Ammon's horn (tissue), 1 donor: Measurements from ENCODE around the gene CACNG1.
"Not testable (repeated sequence)": the region's sequence is repeated elsewhere in the genome, so short reads cannot be mapped to it uniquely, and the experiment has no call there.

Experiments
- DNase-seq: peaks from one replicate; pipeline ENCODE4 v3.0.0-alpha.2; 2016; ENCODE audit warnings: low spot score

CACNG1 gene

DNA sequence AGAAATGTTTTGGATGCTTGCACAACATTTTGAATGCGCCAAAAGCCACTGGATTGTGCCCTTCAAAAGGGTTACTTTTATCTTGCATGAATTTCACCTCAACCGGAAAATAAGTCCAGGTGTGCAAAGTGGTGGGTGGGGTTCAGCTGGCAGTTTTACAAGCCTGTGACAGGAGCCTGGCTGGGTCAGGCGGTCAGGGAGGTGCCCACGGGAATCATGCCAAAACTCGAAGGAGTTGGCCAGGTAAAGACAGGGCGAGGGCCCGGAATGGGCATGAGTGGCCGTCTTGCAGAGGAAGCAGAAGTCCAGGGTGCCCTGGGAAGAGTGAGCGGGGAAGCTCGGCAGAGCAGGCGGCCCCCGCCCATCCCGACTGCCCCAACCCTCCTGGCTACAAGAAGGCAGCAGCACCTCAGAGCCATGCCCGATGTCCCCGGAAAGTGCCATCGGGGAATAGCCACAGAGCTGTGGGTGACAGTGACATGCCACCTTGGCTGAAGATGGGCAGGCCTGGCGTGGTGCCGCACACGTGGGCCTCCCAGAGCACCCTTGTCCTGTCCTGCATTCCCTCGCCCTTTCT lies 19.1 kb upstream of the CACNG1 start:
- DNase-seq, result no peak

GRCh38 chr17:67026341-67026740 lies 18.0 kb upstream of the CACNG1 start:
- DNase-seq, result no peak

DNA sequence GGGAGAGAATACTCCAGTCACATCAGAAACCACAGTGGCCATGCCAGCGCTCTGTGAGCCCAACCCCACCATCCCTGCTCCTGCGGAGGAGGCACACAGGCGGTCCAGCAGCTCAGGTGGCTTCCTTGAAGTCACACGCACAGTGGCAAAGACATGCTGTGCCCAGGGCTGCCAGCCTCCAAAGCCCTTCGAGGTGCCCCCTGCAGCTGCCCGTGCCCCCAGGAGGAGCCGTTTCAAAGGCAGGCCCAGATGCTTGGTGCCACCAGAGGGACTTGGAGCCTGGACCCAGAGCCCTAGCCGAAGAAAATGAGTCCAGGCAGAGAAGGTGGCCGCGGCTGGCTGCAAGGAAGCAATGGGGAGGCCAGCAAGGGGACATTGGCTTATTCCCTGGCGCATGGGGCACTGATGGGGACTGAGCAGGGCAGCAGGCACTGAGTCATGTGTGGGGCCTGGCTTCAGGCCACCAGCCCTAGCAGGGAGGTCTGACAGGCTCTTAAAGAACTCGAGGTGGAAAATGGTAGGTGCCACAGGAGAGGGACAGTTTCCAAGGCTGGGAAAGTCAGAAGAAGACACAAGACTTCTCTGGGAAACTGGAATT lies 17.2 kb upstream of the CACNG1 start:
- no peak for DNase-seq

DNA sequence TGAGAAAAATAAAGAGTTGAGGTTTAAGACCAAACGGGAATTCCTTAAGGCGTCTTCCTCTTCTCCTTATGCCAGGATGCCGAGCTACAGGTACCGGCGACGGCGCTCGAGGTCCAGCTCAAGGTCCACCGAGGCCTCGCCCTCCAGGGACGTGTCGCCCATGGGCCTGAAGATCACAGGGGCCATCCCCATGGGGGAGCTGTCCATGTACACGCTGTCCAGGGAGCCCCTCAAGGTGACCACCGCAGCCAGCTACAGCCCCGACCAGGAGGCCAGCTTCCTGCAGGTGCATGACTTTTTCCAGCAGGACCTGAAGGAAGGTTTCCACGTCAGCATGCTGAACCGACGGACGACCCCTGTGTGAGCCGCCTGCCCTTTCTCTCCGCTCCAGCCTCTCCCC lies 13.7 kb upstream of the CACNG1 start:
- no peak for DNase-seq

DNA sequence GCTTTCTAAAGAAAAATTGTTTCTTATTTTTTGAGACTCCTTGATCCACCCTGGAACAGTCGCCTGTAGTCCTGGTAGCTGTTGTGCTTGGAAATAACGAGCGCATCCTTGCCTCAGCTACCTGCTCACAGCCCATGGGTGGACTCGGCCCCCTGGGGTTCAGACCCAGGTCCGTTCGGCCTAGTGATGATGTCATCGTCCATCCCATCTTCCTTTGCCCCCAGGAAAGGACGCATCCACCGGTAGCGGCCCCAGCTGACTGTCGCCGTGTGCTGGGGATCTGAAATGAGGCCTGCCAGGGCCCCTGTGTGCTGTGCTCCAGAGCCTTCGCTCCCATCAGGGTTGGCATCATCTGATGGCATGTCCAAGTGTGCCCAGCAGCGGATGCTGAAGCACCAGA lies 12.0 kb upstream of the CACNG1 start:
- DNase-seq, result no peak

DNA sequence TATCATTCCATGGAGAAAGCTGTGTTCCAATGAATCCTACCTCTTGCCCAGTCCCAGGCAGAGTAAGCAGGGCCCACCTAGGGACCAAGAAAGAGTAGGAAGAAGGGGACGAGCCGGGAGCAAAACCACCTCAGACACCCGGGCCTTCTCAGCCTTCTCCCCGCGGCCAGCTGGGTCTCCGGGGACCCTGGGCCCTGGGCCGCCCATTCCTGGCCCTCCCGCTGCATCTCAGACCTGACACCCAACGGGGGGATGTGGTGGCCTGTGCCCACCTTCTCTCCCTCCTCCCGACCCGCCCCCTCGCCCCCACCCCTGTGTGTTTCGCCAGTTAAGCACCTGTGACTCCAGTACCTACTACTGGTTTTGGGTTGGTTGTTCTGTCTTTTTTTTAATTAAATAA lies 11.4 kb upstream of the CACNG1 start:
- DNase-seq, result no peak

- no peak for DNase-seq
These were observed 10.7 kb upstream of the CACNG1 start for GRCh38 chr17:67033613-67034012.

DNA sequence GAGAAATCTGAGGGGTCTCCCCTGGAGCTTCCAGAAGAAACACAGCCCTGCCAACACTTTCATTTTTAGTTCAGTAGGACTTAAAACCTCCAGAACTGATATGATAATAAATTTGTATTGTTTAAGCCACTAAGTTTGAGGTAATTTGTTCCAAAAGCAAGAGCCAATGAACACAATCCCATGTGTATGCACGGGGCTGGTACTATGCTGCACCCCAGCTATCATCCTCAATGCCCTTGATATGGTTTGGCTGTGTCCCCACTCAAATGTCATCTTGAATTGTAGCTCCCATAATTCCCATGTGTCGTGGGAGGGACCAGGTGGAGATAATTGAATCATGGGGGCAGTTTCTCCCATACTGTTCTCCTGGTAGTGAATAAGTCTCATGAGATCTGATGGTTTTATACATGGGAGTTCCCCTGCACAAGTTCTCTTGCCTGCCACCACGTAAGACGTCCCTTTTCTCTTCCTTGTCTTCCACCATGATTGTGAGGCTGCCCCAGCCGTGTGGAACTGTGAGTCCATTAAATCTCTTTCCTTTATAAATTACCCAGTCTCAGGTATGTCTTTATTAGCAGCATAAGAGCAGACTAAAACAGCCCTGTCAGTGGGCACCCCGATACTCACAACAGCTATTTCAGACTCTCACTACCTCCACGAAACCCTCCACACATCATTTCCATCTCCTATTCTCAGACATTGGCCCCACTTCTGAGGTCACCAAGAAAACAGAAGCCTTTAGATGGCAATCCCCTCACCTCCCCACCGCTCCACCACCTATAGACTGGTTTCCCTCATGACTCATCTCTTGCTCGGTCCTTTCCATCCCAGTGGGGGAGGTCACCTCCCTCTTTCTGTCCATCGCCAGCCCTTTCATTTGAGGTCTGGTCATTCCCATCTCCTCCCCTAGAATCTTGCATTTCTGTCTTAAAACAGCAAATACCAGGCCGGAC lies 8.9 kb upstream of the CACNG1 start:
- DNase-seq, result no peak

- DNase-seq, result no peak
These were observed 5.4 kb upstream of the CACNG1 start for GRCh38 chr17:67038861-67039365.

DNA sequence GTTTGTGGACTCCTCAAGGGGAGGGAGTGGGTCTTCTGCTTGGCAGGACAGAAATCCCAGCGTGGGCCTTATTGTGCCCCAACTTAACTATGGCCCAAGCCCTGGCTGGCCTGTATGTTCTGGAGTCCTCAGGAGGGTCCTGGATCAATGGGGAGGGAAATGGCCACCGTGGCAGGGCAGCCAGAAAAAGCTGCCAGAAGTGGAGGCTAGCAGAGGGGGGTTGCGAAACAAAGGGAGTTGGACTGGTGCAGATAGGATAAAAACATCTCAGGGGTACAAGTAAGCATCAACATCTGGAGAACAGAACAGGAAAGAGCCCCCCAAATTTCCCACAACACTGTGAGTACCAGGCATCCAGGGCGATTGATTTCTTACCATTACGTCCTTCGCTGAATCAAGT lies 3.7 kb upstream of the CACNG1 start:
- no peak for DNase-seq

DNA sequence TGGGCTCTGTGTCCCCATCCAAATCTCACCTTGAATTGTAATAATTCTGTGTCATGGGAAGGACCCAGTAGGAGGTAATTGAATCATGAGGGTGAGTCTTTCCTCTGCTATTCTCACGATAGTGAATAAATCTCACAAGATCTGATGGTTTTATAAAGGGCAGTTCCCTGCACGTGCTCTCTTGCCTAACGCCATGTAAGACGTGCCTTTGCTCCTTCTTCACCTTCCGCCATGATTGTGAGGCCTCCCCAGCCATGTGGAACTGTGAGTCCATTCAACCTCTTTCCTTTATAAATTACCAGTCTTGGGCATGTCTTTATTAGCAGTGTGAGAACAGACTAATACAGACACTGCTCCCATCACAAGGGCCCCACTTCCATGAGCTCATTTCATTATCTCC lies 3.2 kb upstream of the CACNG1 start:
- not testable (repeated sequence) for DNase-seq

GRCh38 chr17:67041531-67041930 lies 2.8 kb upstream of the CACNG1 start:
- no peak for DNase-seq

GRCh38 chr17:67041941-67042899 lies 2.1 kb upstream of the CACNG1 start:
- no peak for DNase-seq

- no peak for DNase-seq
These were observed 1.1 kb upstream of the CACNG1 start for GRCh38 chr17:67043283-67043682.

DNA sequence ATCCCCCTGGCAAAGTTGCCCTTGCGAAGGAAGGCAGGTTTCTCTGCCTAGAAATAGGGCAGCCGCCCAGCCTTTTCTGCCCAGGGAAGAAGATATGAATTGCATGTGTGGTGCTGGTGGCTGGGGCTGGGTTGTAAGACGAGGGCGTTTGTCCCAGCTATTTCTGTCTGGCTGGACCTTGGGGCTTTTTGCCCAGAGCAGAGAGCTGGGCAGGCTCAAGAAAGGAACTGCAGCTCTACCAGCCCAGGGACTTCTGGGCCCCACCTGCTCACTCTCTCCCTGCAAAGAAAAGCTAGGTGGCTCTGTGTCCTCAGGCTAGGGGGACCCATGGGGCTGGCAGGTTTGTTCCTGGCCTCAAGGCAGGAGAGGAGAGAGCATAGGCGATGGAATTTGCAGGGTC lies 586 bp downstream of the CACNG1 start:
- no peak for DNase-seq

GRCh38 chr17:67046398-67046797 lies 2.0 kb downstream of the CACNG1 start:
- DNase-seq, result no peak

DNA sequence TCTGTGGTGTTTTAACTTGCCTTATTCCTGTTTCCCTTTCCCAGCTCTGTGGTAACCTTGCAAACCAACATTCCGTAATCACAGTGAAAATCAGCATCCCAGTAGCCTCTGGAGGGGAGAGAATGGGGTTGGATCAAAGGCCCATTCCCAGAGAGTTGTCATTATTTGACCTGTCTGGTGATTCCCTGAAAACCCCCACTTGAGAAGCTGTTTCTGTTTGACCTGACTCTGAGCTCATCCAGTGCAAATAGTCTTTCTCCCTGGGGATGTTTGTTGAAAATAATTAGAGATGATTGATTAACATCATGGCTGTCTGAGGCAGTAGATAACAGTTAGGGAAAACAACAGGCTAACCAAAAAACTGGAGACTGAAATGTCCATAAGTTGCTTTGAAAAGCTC lies 3.0 kb downstream of the CACNG1 start:
- DNase-seq, result no peak

DNA sequence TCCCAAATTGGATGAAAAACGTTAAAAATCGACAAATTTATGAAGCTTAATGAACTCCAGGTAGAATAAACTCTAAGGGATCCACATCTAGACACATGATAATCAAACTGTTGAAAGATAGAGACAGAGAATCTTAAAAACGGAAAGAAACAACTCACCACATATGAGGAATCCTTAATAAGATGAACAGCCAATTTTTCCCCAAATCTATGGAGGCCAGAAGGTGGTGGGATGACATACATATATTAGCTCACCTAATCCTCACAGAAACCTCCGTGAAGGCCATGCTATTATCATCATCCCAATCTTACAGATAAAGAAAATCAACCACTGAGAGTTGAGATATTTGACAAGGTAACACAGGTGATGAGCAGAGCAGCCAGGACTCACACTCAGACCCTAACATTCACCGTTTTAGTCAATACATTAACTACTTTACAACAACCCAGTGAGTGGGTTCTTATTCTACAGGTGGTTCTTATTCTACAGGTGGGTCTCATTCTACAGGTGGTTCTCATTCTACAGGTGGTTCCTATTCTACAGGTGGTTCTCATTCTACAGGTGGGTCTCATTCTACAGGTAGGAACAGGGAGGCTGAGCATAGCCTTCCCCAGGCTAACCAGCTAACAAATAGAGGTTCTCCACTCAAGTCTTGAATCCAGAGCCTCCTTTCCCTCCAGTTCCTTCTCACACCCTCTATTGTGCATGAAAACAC lies 4.8 kb downstream of the CACNG1 start:
- no peak for DNase-seq

DNA sequence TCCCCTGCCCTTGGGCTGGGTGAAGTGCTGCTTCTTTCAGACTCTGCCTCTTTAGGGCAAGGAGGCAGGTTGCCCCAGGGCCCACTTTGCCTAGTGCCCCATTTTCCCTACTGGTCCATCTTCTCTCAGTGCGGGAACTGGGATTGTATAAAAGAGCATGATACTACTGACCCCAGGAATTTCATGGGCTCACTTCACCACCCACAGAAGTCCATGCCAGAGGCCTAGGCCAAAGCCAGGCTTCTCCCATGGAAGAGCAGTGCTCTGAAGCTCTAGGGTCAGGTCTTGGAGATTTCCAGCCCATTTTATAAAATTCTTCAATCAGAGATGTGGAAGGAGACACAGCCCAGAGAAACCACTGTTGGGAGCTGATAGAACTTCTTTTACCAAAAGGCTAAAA lies 5.7 kb downstream of the CACNG1 start:
- no peak for DNase-seq

GRCh38 chr17:67050471-67051154 lies 6.3 kb downstream of the CACNG1 start:
- DNase-seq, result no peak

DNA sequence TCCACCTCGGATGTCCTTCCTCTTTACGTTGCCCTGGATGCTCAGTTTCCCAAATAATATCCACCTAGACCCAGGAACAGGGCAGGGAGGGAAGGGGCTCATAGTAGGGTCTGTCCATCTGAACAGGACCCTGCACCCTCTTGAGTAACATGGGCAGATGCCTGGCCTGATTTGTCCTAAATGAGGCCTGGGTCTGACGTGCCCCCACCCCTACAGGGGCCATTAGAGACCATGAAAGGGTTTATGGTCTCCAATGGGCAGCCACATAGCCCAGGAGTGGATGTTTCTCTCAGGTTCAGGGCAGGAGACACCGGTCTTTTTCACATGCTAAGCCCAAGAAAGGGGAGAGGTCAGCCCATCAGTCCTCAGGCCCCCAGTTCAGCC lies 6.8 kb downstream of the CACNG1 start:
- DNase-seq, result no peak
